HTR-8/SVneo (cell line): ENCODE measurements around the gene TRPC4.

Experiments
- DNase-seq: peaks from one replicate; pipeline ENCODE4 v3.0.0; 2011; ENCODE audit warnings: low spot score, mixed read lengths; ENCODE audit not compliant: insufficient read length
- FAIRE-seq: peaks from 2 replicates; lab custom pipeline; 2011; peaks lifted over from hg19 to GRCh38; lab: Jason Lieb, UNC

TRPC4 gene

GRCh38 chr13:37869756-37870488 lies at the start of gene TRPC4:
Gene TRPC4, minus strand, starts transcription at chr13:37869772. Its CDS starts 86,439 bp downstream, at chr13:37783333.
- DNase-seq = peak; percentile 49
- peak; percentile 38 for FAIRE-seq

- DNase-seq (no peak), FAIRE-seq (no peak)
Measured at GRCh38 chr13:37918751-37919150, 49.2 kb upstream of the TRPC4 start.

- FAIRE-seq (no peak), DNase-seq (no peak)
Measured at GRCh38 chr13:37918116-37918714, 48.6 kb upstream of the TRPC4 start.

GRCh38 chr13:37914781-37915391 lies 45.3 kb upstream of the TRPC4 start:
- DNase-seq (no peak), FAIRE-seq (no peak)

- no peak for DNase-seq
- no peak for FAIRE-seq
Measured at GRCh38 chr13:37910790-37911189, 41.2 kb upstream of the TRPC4 start.

- FAIRE-seq (no peak), DNase-seq (no peak)
Measured at GRCh38 chr13:37906880-37907279, 37.3 kb upstream of the TRPC4 start.

- DNase-seq = no peak
- no peak for FAIRE-seq
Measured at GRCh38 chr13:37905736-37906135, 36.2 kb upstream of the TRPC4 start.

- FAIRE-seq (no peak), DNase-seq (no peak)
Measured at GRCh38 chr13:37899753-37900152, 30.2 kb upstream of the TRPC4 start.

- no peak for FAIRE-seq
- no peak for DNase-seq
Measured at GRCh38 chr13:37893321-37893720, 23.7 kb upstream of the TRPC4 start.

GRCh38 chr13:37889820-37890219 lies 20.2 kb upstream of the TRPC4 start:
- FAIRE-seq (no peak), DNase-seq (no peak)

GRCh38 chr13:37889102-37889501 lies 19.5 kb upstream of the TRPC4 start:
- DNase-seq (no peak), FAIRE-seq (no peak)

- DNase-seq (no peak), FAIRE-seq (no peak)
Measured at GRCh38 chr13:37886879-37887278, 17.3 kb upstream of the TRPC4 start.

GRCh38 chr13:37884674-37885073 lies 15.1 kb upstream of the TRPC4 start:
- no peak for DNase-seq
- no peak for FAIRE-seq

GRCh38 chr13:37884026-37884425 lies 14.5 kb upstream of the TRPC4 start:
- DNase-seq (no peak), FAIRE-seq (no peak)

GRCh38 chr13:37878921-37879320 lies 9.3 kb upstream of the TRPC4 start:
- FAIRE-seq = no peak

GRCh38 chr13:37878496-37878895 lies 8.9 kb upstream of the TRPC4 start:
- FAIRE-seq = no peak
- peak; percentile 2 for DNase-seq

More at GRCh38 chr13:37878921-37879320, 9.3 kb upstream of the TRPC4 start:
- DNase-seq = no peak

GRCh38 chr13:37870895-37871550 lies 1.5 kb upstream of the TRPC4 start:
- DNase-seq (peak; percentile 8), FAIRE-seq (no peak)

GRCh38 chr13:37870489-37870845 lies 895 bp upstream of the TRPC4 start:
- no peak for DNase-seq
- FAIRE-seq = no peak

GRCh38 chr13:37869506-37869755 lies 141 bp downstream of the TRPC4 start:
- FAIRE-seq = no peak

GRCh38 chr13:37868691-37869505 lies 674 bp downstream of the TRPC4 start:
- FAIRE-seq (no peak), DNase-seq (no peak)

More at GRCh38 chr13:37869506-37869755, 141 bp downstream of the TRPC4 start:
- peak; percentile 1 for DNase-seq
